DOHH2 (cell line): Measurements from ENCODE around the gene ABCB1.

Experiments used
- EZH2phosphoT487 ChIP-seq: fragments of 200-600 bp; sonication (generic); IDR thresholded peaks from 2 replicates; pipeline ENCODE4 v1.6.1; 2017; ENCODE audit warnings: borderline replicate concordance, mild to moderate bottlenecking, antibody characterized with exemption, low read length, moderate library complexity, mixed read lengths
- TF ChIP-seq, protein P1 (sequence below): fragments of 200-600 bp; sonication (generic); IDR thresholded peaks from one replicate; pipeline ENCODE4 v1.5.1; 2014; ENCODE audit warnings: antibody characterized with exemption, mild to moderate bottlenecking, low read depth, low read length; ENCODE audit not compliant: poor library complexity, severe bottlenecking

DNA sequence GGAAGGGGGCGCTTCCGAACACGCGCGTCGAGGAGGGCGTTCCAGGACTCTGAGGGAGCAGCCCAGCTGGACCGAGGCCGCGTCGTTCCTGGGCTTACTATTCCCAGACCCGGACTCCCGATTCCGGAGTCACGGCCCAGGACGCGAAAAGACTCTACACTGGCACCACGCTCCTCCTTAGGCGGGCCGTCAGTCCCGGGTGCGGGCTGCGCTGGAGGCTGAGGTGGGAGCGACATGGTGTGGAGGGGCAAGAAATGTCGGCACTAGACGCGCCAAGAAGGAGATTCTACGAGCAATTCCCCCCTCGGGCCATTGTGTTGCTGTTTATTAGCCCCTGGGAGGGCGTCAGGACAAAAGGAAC, 26.9 kb upstream of the ABCB1 start:
- TF ChIP-seq, protein P1, sequence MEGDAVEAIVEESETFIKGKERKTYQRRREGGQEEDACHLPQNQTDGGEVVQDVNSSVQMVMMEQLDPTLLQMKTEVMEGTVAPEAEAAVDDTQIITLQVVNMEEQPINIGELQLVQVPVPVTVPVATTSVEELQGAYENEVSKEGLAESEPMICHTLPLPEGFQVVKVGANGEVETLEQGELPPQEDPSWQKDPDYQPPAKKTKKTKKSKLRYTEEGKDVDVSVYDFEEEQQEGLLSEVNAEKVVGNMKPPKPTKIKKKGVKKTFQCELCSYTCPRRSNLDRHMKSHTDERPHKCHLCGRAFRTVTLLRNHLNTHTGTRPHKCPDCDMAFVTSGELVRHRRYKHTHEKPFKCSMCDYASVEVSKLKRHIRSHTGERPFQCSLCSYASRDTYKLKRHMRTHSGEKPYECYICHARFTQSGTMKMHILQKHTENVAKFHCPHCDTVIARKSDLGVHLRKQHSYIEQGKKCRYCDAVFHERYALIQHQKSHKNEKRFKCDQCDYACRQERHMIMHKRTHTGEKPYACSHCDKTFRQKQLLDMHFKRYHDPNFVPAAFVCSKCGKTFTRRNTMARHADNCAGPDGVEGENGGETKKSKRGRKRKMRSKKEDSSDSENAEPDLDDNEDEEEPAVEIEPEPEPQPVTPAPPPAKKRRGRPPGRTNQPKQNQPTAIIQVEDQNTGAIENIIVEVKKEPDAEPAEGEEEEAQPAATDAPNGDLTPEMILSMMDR, result no peak
- no peak for TF ChIP-seq EZH2phosphoT487
